Measurements from ENCODE around the gene SIDT2.

The SIDT2 gene

GRCh38 chr11:117166491-117166890, 12.1 kb upstream of the SIDT2 start (continued):
- TF ChIP-seq CSRNP3 (CRISPR knock-in tag; IDR thresholded peaks at IDR 0.05) (no peak), ZNF8 (CRISPR knock-in tag; IDR thresholded peaks at IDR 0.05) (no peak)

GRCh38 chr11:117169736-117170135, 8.8 kb upstream of the SIDT2 start:
- TF ChIP-seq ZFP3 (CRISPR knock-in tag; IDR thresholded peaks at IDR 0.05) = no peak
- TF ChIP-seq CSRNP3 (CRISPR knock-in tag; IDR thresholded peaks at IDR 0.05) = no peak
- TF ChIP-seq ZFP30 (CRISPR knock-in tag; IDR thresholded peaks at IDR 0.05) = no peak
- TF ChIP-seq ZNF8 (CRISPR knock-in tag; IDR thresholded peaks at IDR 0.05) = no peak
- TF ChIP-seq ZNF70 (CRISPR knock-in tag; IDR thresholded peaks at IDR 0.05) = no peak
- TF ChIP-seq TOX (CRISPR knock-in tag; IDR thresholded peaks at IDR 0.05; ENCODE audit: borderline replicate concordance) = no peak
- no peak for TF ChIP-seq BACH2 (CRISPR knock-in tag; IDR thresholded peaks at IDR 0.05; ENCODE audit: borderline replicate concordance)
- TF ChIP-seq CREB5 (CRISPR knock-in tag; IDR thresholded peaks at IDR 0.05; ENCODE audit: low read depth) = no peak
- no peak for TF ChIP-seq OSR1 (CRISPR knock-in tag; IDR thresholded peaks at IDR 0.05)
- TF ChIP-seq POU6F1 (CRISPR knock-in tag; IDR thresholded peaks at IDR 0.05; ENCODE audit: borderline replicate concordance, low read depth) = no peak
- no peak for TF ChIP-seq ZC3H10 (CRISPR knock-in tag; IDR thresholded peaks at IDR 0.05)
- TF ChIP-seq SNAI2 (CRISPR knock-in tag; IDR thresholded peaks at IDR 0.05) = no peak
- no peak for TF ChIP-seq TCF4 (CRISPR knock-in tag; IDR thresholded peaks at IDR 0.05; ENCODE audit: borderline replicate concordance)
- no peak for TF ChIP-seq ISL1 (CRISPR knock-in tag; IDR thresholded peaks at IDR 0.05)
- TF ChIP-seq ESRRG (CRISPR knock-in tag; IDR thresholded peaks at IDR 0.05) = no peak
- TF ChIP-seq TSHZ2 (CRISPR knock-in tag; IDR thresholded peaks at IDR 0.05) = no peak
- no peak for TF ChIP-seq PATZ1 (CRISPR knock-in tag; IDR thresholded peaks at IDR 0.05; ENCODE audit: borderline replicate concordance)
- TF ChIP-seq RARB (CRISPR knock-in tag; IDR thresholded peaks at IDR 0.05) = no peak
- no peak for ATAC-seq

GRCh38 chr11:117170210-117170609, 8.3 kb upstream of the SIDT2 start:
- no peak for ATAC-seq
- TF ChIP-seq PATZ1 (CRISPR knock-in tag; IDR thresholded peaks at IDR 0.05; ENCODE audit: borderline replicate concordance) (no peak), CSDC2 (CRISPR knock-in tag; IDR thresholded peaks at IDR 0.05) (no peak), OSR1 (CRISPR knock-in tag; IDR thresholded peaks at IDR 0.05) (no peak), ISL1 (CRISPR knock-in tag; IDR thresholded peaks at IDR 0.05) (no peak), ZNF565 (CRISPR knock-in tag; conservative IDR thresholded peaks at IDR 0.05; ENCODE audit: low read depth) (no peak), TOX (CRISPR knock-in tag; IDR thresholded peaks at IDR 0.05; ENCODE audit: borderline replicate concordance) (no peak), TCF4 (CRISPR knock-in tag; IDR thresholded peaks at IDR 0.05; ENCODE audit: borderline replicate concordance) (no peak), ESRRG (CRISPR knock-in tag; IDR thresholded peaks at IDR 0.05) (no peak), ARNTL (CRISPR knock-in tag; IDR thresholded peaks at IDR 0.05; ENCODE audit: borderline replicate concordance, low read depth) (no peak), ZFP3 (CRISPR knock-in tag; IDR thresholded peaks at IDR 0.05) (no peak), TSHZ2 (CRISPR knock-in tag; IDR thresholded peaks at IDR 0.05) (no peak), ZNF8 (CRISPR knock-in tag; IDR thresholded peaks at IDR 0.05) (no peak), ZFP30 (CRISPR knock-in tag; IDR thresholded peaks at IDR 0.05) (no peak)

All from SK-N-SH treated with all-trans-retinoic acid at 6 μM for 48 hours (cell line).